NCI-H2196 (cell line): ENCODE results near the gene SPDYE3.
A peak's percentile ranks its signal among the peaks of the same experiment; 100 is the strongest.
"Not testable (repeated sequence)": the region's sequence is repeated elsewhere in the genome, so short reads cannot be mapped to it uniquely, and the experiment has no call there.

Experiments
- DNase-seq: peaks from one replicate; lab custom pipeline; 2025; ENCODE audit not compliant: unreplicated experiment; lab: John Stamatoyannopoulos, UW

SPDYE3 gene

GRCh38 chr7:100287191-100287969, 20.1 kb upstream of the SPDYE3 start:
- not testable (repeated sequence) for DNase-seq

- DNase-seq = not testable (repeated sequence)
Measured at GRCh38 chr7:100288258-100288657, 19.2 kb upstream of the SPDYE3 start.

- not testable (repeated sequence) for DNase-seq
Measured at GRCh38 chr7:100292162-100292561, 15.3 kb upstream of the SPDYE3 start.

DNA sequence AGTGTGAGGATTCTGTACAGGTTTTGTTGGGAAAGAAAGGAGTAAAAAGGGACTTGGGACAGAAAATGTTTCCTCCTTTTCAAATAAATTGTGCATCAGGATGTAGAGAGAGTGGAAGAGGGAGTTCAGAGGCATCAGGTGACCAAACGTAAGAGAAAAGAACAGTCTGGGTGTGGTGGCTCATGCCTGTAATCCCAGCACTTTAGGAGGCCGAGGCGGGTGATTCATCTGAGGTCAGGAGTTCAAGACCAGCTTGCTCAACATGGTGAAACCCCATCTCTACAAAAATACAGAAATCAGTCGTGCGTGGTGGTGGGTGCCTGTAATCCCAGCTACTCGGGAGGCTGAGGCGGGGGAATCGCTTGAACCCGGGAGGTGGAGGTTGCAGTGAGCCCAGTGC, 12.2 kb upstream of the SPDYE3 start:
- not testable (repeated sequence) for DNase-seq

DNA sequence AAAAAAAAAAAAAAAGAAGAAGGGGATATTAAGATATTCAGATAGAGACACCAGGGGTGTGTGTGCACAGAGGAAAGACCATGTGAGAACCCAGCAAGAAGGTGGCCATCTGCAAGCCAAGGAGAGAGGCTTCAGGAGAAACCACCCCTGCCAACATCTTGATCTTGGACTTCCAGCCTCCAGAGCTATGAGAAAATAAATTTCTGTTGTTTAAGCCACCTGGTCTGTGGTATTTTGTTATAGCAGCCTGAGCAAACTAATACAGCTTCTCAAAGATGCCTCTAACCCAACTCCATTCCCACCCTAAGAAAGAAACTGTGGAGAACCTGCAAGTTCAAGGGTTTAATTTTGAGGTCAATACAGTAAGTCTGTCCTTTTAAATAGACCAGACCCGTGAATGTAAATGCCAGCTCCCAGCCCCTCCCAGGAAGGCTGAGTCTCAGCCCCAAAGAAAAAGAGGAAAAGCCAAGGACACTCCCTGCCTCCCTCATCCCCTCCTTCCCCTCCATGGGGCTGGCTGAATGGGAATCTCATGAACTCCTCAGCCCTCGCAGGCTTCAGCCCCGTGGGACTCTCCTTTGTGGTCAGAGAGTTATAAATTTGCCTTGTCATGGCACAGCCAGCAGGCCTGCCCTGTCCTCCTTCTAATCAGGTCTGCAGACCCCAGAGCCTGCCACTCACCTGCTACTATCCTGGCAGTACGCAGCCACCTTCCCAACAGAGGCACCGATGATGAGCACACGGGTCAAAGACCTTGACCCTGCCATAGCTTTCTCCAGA, 9.5 kb upstream of the SPDYE3 start:
- not testable (repeated sequence) for DNase-seq

- not testable (repeated sequence) for DNase-seq
Measured at GRCh38 chr7:100298632-100298895, 8.9 kb upstream of the SPDYE3 start.

GRCh38 chr7:100304526-100304925, 3.0 kb upstream of the SPDYE3 start:
- not testable (repeated sequence) for DNase-seq

DNA sequence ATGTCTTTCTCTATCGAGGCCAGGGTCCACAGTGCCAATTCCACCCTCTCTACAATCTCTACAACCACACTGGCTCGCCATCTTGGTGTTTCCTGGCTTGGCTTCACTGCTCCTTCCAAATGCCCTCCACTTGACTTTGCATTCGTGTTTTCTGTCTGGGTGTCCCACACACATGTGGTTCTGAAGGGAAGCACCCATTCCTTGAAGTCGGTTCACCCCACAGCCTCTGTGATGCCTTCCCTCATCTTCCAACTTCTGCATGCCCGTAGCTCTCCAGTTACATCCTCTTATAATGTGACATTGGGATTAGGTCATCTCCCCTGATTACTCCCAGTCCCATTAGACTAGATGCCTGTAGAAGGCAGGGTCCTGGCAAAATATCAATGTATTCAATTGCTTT, 10.8 kb downstream of the SPDYE3 start:
- not testable (repeated sequence) for DNase-seq

- not testable (repeated sequence) for DNase-seq
Measured at GRCh38 chr7:100321648-100322047, 14.1 kb downstream of the SPDYE3 start.

DNA sequence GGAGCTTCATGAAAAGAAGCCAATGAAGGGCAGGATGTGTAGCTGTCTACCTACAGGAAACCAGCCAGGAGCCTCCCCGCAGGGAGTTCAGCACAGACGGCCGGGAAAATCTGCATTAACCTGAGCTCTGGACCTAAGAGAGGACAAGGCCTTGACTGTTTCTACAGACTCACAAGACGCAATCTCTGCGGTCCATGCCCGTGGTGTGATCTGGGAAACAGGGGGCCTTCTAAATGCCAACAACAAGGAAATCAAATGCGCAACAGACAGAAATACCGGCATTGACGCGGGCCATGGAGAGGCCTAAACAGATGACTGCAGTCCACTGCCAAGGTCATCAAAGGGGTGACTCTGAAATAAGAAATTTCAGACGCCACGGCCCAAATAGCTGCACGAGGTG, 16.7 kb downstream of the SPDYE3 start:
- not testable (repeated sequence) for DNase-seq

DNA sequence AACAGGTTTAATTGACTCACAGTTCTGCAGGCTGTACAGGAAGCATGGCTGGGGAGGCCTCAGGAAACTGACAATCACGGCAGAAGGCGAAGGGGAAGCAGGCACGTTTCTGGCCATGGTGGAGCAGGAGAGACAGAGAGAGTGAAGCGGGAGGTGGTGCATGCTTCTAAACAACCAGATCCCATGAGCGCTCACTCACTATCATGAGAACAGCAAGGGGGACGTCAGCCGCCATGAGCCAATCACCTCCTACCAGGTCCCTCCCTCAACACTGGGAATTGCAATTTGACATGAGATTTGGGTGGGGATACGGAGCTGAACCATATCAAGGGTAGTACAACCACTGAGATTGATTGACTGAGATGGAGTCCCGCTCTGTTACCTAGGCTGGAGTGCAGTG, 18.2 kb downstream of the SPDYE3 start:
- DNase-seq = not testable (repeated sequence)

DNA sequence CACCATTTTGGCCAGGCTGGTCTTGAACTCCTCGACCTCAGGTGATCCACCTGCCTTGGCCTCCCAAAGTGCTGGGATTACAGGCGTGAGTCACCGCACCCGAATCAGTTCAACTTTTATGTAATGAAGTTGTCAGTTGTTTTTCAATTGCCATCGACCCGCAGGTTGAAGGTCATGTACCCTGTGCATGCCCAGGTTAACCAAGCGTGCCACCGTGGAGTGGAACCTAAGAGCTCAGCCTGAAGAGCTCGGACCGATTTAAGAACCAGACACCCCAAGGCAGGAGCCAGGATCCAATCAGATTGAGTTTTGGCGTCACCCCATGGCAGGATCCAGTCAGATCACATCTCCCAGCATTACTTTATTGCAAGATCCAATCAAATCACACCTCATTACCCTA, 19.4 kb downstream of the SPDYE3 start:
- not testable (repeated sequence) for DNase-seq

DNA sequence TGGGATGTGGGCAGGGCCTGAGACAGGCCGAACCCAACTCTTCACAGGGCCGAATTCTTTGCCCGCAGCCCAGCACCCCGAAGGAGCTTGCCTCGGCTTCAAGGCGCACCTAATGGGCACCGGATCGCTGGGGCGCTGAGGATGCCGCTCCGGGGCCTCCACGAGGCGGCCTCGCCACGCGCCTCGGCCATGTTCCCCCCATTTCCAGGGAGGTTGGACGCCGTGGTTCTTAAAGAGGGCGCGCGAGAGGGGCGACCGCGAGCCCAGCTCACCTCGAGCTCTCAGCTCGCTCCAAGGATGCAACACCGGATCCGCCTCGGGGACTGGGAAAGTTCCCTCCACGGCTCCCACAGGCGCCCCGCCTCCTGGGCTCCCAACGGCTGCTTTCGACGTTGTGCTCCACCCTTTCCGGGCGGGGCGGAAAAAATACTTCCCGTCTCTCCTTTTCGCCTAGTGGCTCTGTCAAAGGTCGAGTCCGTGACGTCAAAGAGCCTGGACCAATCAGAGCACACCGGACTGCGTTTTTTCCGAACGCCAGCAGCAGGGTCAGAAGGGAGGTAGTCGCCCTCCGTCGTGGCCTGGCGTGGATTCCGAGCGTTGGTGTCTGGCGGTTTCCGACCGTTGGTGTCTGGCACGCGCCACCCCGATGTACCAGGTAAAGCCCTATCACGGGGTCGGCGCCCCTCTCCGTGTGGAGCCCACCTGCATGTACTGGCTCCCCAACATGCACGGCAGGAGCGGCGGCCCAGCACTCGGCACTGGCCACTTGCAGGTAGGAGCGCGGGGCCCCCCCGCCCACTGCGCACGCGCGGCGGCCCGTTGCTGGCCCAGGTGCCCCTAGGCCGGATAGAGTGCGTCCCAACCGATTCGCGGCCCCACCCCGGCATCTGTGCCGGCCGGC, 28.3 kb downstream of the SPDYE3 start:
- DNase-seq = peak; percentile 90

DNA sequence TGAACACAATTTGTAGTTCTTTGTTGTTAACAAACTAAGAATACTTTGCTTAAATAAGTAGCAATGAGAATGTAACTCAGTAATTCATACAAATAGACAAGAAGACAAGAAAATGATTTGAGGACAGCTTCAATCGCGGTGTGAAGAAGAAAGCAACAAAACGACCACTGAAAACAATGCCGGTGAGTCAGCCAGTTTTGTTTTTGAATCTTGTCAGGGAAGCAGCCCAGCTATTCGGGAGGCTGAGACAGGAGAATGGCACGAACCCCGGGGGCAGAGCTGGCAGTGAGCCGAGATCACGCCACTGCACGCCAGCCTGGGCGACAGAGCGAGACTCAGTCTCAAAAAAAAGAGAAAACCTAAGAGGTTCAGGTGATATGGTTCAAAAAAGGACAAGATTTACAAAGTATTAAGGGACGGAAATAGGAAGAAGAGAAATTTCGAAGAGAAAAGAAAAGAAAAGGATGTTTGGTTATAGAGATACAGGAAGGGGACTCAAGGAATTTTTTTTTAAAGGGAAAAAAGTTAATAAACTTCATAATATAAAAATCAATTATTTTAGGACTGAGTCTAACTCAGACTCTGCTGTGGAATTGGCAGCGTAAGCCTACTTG, 30.7 kb downstream of the SPDYE3 start:
- DNase-seq = not testable (repeated sequence)

- not testable (repeated sequence) for DNase-seq
Measured at GRCh38 chr7:100341286-100341685, 33.8 kb downstream of the SPDYE3 start.

- no peak for DNase-seq
Measured at GRCh38 chr7:100342765-100343164, 35.3 kb downstream of the SPDYE3 start.

DNA sequence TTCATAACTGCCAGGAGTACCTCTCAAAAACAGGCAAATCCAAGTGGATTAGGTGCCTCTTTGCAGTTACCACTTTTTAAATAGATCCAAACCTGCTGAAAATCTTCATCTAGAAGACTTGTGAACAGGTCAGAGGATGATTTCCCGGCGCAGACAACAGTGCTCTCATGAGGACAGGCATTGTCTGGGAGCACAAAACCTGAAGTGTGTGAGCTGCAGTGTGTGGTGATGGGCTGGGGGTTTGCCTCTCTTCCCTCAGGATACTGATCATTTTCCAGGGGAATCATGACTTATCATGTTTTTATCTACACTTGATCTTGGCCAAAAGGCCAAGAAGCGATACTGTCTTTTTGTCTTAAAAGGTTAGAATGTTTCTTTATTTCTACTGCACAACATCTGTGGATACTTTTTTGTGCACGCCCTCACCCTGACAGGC, 36.6 kb downstream of the SPDYE3 start:
- DNase-seq = not testable (repeated sequence)

GRCh38 chr7:100344560-100345287, 37.2 kb downstream of the SPDYE3 start:
- DNase-seq = peak; percentile 19

GRCh38 chr7:100345288-100345672, 37.8 kb downstream of the SPDYE3 start:
- peak; percentile 69 for DNase-seq

DNA sequence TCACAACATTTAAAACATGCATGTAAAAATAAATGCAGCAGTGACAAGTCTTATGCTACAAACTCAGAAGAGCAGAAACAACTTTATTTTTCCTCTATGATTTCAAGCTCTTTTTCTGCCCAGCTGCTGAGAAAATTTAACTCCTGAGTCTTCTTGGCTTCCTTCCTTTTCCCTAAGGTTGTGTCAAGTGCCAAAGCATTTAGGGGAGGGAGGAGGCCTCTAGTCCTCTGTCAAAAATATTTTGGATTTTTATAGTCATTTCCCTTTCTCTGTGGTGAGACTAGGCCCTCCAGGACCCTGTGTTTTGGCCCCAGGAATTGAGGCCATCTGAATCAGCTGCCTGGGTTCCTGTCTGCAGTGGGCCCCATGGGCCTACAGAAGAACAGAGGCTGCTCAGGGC, 39.4 kb downstream of the SPDYE3 start:
- no peak for DNase-seq
